K562 (cell line): Measurements from ENCODE around the gene VDR. TPM values are rescaled to one million over a fixed set of nuclear protein-coding genes. Genes with fewer than 3 reads are reported as not detected.

Source experiments
- ATAC-seq: fragments of 200-7000 bp; cut with Tn5 transposase; 3 replicates; pipeline ENCODE4 v1.9.1; 2020; ENCODE audit warnings: moderate library complexity
- BruUV-seq: library from RNA; stranded (reverse); fragments of 400-500 nt; replicated peaks from 2 replicates; lab custom pipeline; 2021; lab: Mats Ljungman, UMichigan
- CTCF ChIA-PET: fragments of 300-600 bp; formaldehyde crosslinking; extraction: SDS; loops from one replicate; lab custom pipeline; 2021; ENCODE audit warnings: low intra/inter-chr PET ratio; lab: Yijun Ruan, JAX
- POLR2A ChIA-PET: fragments of 300-600, 350-650 bp; sonication (Branson Sonifier 250); formaldehyde crosslinking; extraction: SDS; loops from one replicate; lab custom pipeline; 2021; ENCODE audit warnings: antibody characterized with exemption, inconsistent platforms; lab: Yijun Ruan, JAX
- DNase-seq, 4 experiments: peaks; one replicate each; pipeline versions ENCODE4 v3.0.0 to v3.0.0-alpha.2; 2011 to 2018; ENCODE audit warnings: low spot score in 3 of 4, mixed read lengths in 3 of 4; ENCODE audit errors: extremely low read depth in 1 of 4
- FAIRE-seq: peaks from 2 replicates; lab custom pipeline; 2011; peaks lifted over from hg19 to GRCh38; lab: Jason Lieb, UNC
- H2AFZ ChIP-seq: 2 replicates; pipeline ENCODE4 v1.6.0; 2011; ENCODE audit warnings: low read depth, low read length, control low read depth, inconsistent platforms
- H3K27ac ChIP-seq: fragments of 200-600 bp; 3 replicates; pipeline ENCODE4 v1.8.0; 2011; ENCODE audit warnings: low read depth, mild to moderate bottlenecking, control low read depth, inconsistent platforms, low read length, moderate library complexity, mixed read lengths; ENCODE audit errors: extremely low read depth
- H3K27me3 ChIP-seq, 2 experiments: fragments of 300-600 bp in 1 of 2; 2 replicates in 1 of 2; 3 replicates in 1 of 2; pipeline versions ENCODE4 v1.6.0 to v1.8.0; 2011; ENCODE audit warnings: inconsistent platforms in 2 of 2, low read length in 2 of 2, mild to moderate bottlenecking in 1 of 2, mixed read lengths in 1 of 2, moderate library complexity in 1 of 2; ENCODE audit not compliant: control insufficient read depth in 2 of 2, insufficient read depth in 2 of 2
- H3K36me3 ChIP-seq: fragments of 300-600 bp; 3 replicates; pipeline ENCODE4 v1.8.0; 2011; ENCODE audit warnings: mild to moderate bottlenecking, low read length, inconsistent platforms; ENCODE audit not compliant: control insufficient read depth, insufficient read depth
- H3K4me1 ChIP-seq, 2 experiments: fragments of 200-600 bp in 1 of 2; replicated peaks in 1 of 2; 2 replicates in 1 of 2; 3 replicates in 1 of 2; pipeline versions ENCODE4 v1.5.1 to v1.8.0; 2011; ENCODE audit warnings: inconsistent platforms in 2 of 2, low read length in 2 of 2, mild to moderate bottlenecking in 1 of 2, mixed read lengths in 1 of 2, moderate library complexity in 1 of 2; ENCODE audit not compliant: control insufficient read depth in 2 of 2, insufficient read depth in 2 of 2
- H3K4me2 ChIP-seq: 2 replicates; pipeline ENCODE4 v1.6.1; 2011; ENCODE audit warnings: low read length, control low read depth, inconsistent platforms, mixed read lengths; ENCODE audit not compliant: insufficient read depth
- H3K4me3 ChIP-seq: fragments of 200-600 bp; sonication (generic), shearing (Covaris generic); 2 replicates; pipeline ENCODE4 v1.5.1; 2016; ENCODE audit warnings: control low read depth, inconsistent platforms
- H3K79me2 ChIP-seq: fragments of 200-600 bp; 3 replicates; pipeline ENCODE4 v1.8.0; 2011; ENCODE audit warnings: low read length, inconsistent platforms; ENCODE audit not compliant: control insufficient read depth, insufficient read depth
- H3K9ac ChIP-seq, 2 experiments: 2 replicates each; pipeline versions ENCODE4 v1.6.0 to v1.6.1; 2011; ENCODE audit warnings: low read depth in 2 of 2, low read length in 2 of 2, control low read depth in 1 of 2, inconsistent platforms in 1 of 2, mild to moderate bottlenecking in 1 of 2, mixed read lengths in 1 of 2; ENCODE audit not compliant: insufficient read depth in 1 of 2
- H3K9me1 ChIP-seq: one replicate; pipeline ENCODE4 v1.6.0; 2011; ENCODE audit warnings: inconsistent platforms, mild to moderate bottlenecking, low read length, moderate library complexity; ENCODE audit not compliant: control insufficient read depth, insufficient read depth
- H3K9me3 ChIP-seq: replicated peaks from 2 replicates; pipeline ENCODE4 v1.5.1; 2011; ENCODE audit warnings: low read depth, low read length, inconsistent platforms; ENCODE audit not compliant: control insufficient read depth, insufficient read depth
- H4K20me1 ChIP-seq: replicated peaks from 2 replicates; pipeline ENCODE4 v1.6.1; 2011; ENCODE audit warnings: low read length, inconsistent platforms, mixed read lengths; ENCODE audit not compliant: control insufficient read depth, insufficient read depth
- CAMTA2 ChIP-seq: fragments of 250-450 bp; sonication (Bioruptor Pico); conservative IDR thresholded peaks from 2 replicates; pipeline ENCODE4 v1.5.1; 2022
- COPS2 ChIP-seq: fragments of 450-650 bp; conservative IDR thresholded peaks from 2 replicates; pipeline ENCODE4 v1.6.1; 2016; ENCODE audit warnings: mild to moderate bottlenecking, moderate library complexity
- CTCF ChIP-seq, 3 experiments: IDR thresholded peaks in 2 of 3; conservative IDR thresholded peaks in 1 of 3; 2 replicates each; pipeline ENCODE4 v1.5.1; 2011 to 2012; ENCODE audit warnings: low read length in 3 of 3, mild to moderate bottlenecking in 3 of 3, control low read depth in 2 of 3, improper control_type of control experiment in 1 of 3, inconsistent platforms in 1 of 3, low read depth in 1 of 3, mixed read lengths in 1 of 3, moderate library complexity in 1 of 3; ENCODE audit not compliant: insufficient read depth in 2 of 3
- EGR1 ChIP-seq: fragments of 450-650 bp; conservative IDR thresholded peaks from 2 replicates; pipeline ENCODE4 v1.6.1; 2017; ENCODE audit warnings: mild to moderate bottlenecking
- HEY1 ChIP-seq: fragments of 250-450 bp; sonication (Bioruptor Pico); IDR thresholded peaks from 2 replicates; pipeline ENCODE4 v1.5.0; 2020; ENCODE audit warnings: mild to moderate bottlenecking, moderate library complexity, borderline replicate concordance
- NFE2L1 ChIP-seq: fragments of 450-650 bp; IDR thresholded peaks from 2 replicates; pipeline ENCODE4 v1.6.1; 2016; ENCODE audit warnings: missing genetic modification characterization, low read depth, mild to moderate bottlenecking, missing compliant biosample characterization, moderate library complexity, borderline replicate concordance
- TFAM ChIP-seq: fragments of 250-450 bp; sonication (Bioruptor Pico); conservative IDR thresholded peaks from 2 replicates; pipeline ENCODE4 v1.5.0; 2021; ENCODE audit warnings: mild to moderate bottlenecking, moderate library complexity
- THRAP3 ChIP-seq: fragments of 450-650 bp; IDR thresholded peaks from 2 replicates; pipeline ENCODE4 v1.6.1; 2016; ENCODE audit warnings: mild to moderate bottlenecking, inconsistent platforms, borderline replicate concordance
- UBTF ChIP-seq, 2 experiments: IDR thresholded peaks; 2 replicates each; pipeline ENCODE4 v1.6.1; 2012; ENCODE audit warnings: improper control_type of control experiment in 2 of 2, low read depth in 2 of 2, low read length in 2 of 2, borderline replicate concordance in 1 of 2
- WGBS: fragments of 100-300 bp; shearing (Covaris generic); methylation state at CpG from one replicate; pipeline ENCODE4 v1.1.6; 2016; ENCODE audit warnings: low coverage, mixed read lengths; ENCODE audit not compliant: insufficient coverage; ENCODE audit errors: missing lambda C conversion rate; 5-methylcytosine and 5-hydroxymethylcytosine counted together
- in situ Hi-C: fragments of 300-500 bp; cut with MboI; formaldehyde crosslinking; loops from 4 replicates; pipeline ENCODE4 v1.15.0; 2018; ENCODE audit warnings: inconsistent platforms, mixed read lengths
- intact Hi-C: fragments of 100-400 bp; cut with micrococcal nuclease; formaldehyde crosslinking; loops from 2 replicates; pipeline ENCODE4 v1.14.2; 2022
- polyA plus RNA-seq, 8 experiments: library from polyadenylated mRNA; depleted of rRNA in 4 of 8; stranded (reverse) in 5 of 8; unstranded in 3 of 8; fragments of >200 nt; fragmentation: Nextera tagmentation in 2 of 8; fragmentation: Illumina TruSeq in 1 of 8; extraction: Ambion mirVana in 2 of 8; extraction: Trizol in 1 of 8; gene quantifications; 2 replicates each; pipeline versions ENCODE4 v1.2.1 to v1.2.3, GENCODE V29; 2011 to 2014; ENCODE audit warnings: inconsistent platforms in 1 of 8, missing spikeins in 1 of 8
- total RNA-seq, 7 experiments: library from RNA; depleted of rRNA in 6 of 7; stranded (reverse); fragments of >200 nt in 6 of 7; fragmentation: Illumina TruSeq in 2 of 7; extraction: Trizol in 2 of 7; gene quantifications; 2 replicates each; pipeline versions ENCODE4 v1.2.1 to v1.2.3, GENCODE V29; 2011 to 2021; ENCODE audit warnings: low replicate concordance in 1 of 7

The VDR gene
- total and polyA plus RNA-seq, 9 of the 15 experiments (the other 6 are each of a cell fraction or from before 2014, with no cell fraction given) = 0.61 to 4.8 (median 2.0) TPM

- H3K9ac ChIP-seq = peak overlapping the region in 1 of 2 experiments; percentile 74; a peak in 2 of 4 replicates
- FAIRE-seq (no peak), DNase-seq (no peak), ATAC-seq (no peak)
- 26% methylated on average over 6 of the region's 7 CpGs for WGBS
- intact Hi-C loops = no loop called here
- peaks cover 0 to 9% of the 10 kb centered on the region in 2 experiments; a peak in 1 of 5 replicates for H3K27me3 ChIP-seq
- H4K20me1 ChIP-seq = no peaks in the 10 kb centered on the region
- H2AFZ ChIP-seq = no peak overlapping the region
- peaks cover 2 to 14% of the 10 kb centered on the region in 2 experiments; a peak in 4 of 5 replicates for H3K4me1 ChIP-seq
- H3K27ac ChIP-seq = no peak overlapping the region
- H3K36me3 ChIP-seq = no peaks in the 10 kb centered on the region
- in situ Hi-C loops = no loop called here
- no TSS peak for BruUV-seq
- POLR2A ChIA-PET = interaction anchor here (0.8 kb wide), 1 partner anchor 20 kb away, joined by 4 read pairs; no protein-coding TSS in a partner anchor
- no peaks in the 10 kb centered on the region for H3K9me1 ChIP-seq
- H3K79me2 ChIP-seq = no peaks in the 10 kb centered on the region
- H3K4me2 ChIP-seq = no peak overlapping the region
- H3K4me3 ChIP-seq = no peak overlapping the region
- no peak for TF ChIP-seq COPS2
- TF ChIP-seq CAMTA2 (CRISPR knock-in tag) = no peak
- no peak for TF ChIP-seq THRAP3
- TF ChIP-seq EGR1 = no peak
- no peak for TF ChIP-seq HEY1
- no peak for TF ChIP-seq NFE2L1
- no peak for TF ChIP-seq CTCF (IDR thresholded peaks at IDR 0.05 in 2 of 3, conservative IDR thresholded peaks at IDR 0.05 in 1 of 3; ENCODE audit: insufficient read depth in 2 of 3, low read depth in 1 of 3, low read length in 3 of 3)
- TF ChIP-seq UBTF (IDR thresholded peaks at IDR 0.05; ENCODE audit: borderline replicate concordance in 1 of 2, low read depth in 2 of 2, low read length in 2 of 2) = no peak
- no peak for TF ChIP-seq TFAM (CRISPR knock-in tag)
- CTCF ChIA-PET = no interaction called here
- no peaks in the 10 kb centered on the region for H3K9me3 ChIP-seq
These were observed 41.3 kb downstream of the VDR start for GRCh38 chr12:47863467-47863866.
